A549 treated with Mapracorat at 1 μM for 4 hours (cell line): ENCODE data around the gene AKR1C3. TPM values are rescaled to one million over a fixed set of nuclear protein-coding genes. Genes with fewer than 3 reads are reported as not detected.

Experiments
- total RNA-seq: library from RNA; stranded (reverse); fragments of 200-300 nt; extraction: Qiagen RNA extraction; gene quantifications from 5 replicates; pipeline ENCODE4 v1.2.3, GENCODE V29; 2022

AKR1C3 gene
- total RNA-seq, result 1,118 to 1,294 TPM (median 1,186 TPM) in 5 replicates

GRCh38 chr10:5094265-5095205 is at the start of gene AKR1C3:
Gene AKR1C3, plus strand, starts transcription at chr10:5094414. Its CDS starts 31 bp downstream, at chr10:5094445.

Other genes with a start within 250 kb of the AKR1C3 start
- gene AKR1C1, start 131.0 kb upstream of the AKR1C3 start, total RNA-seq, result 488 to 635 TPM (median 578 TPM) in 5 replicates
- 3,424 to 4,014 TPM (median 3,704 TPM) in 5 replicates for gene AKR1C2, start 90.6 kb upstream of the AKR1C3 start, total RNA-seq
- gene AKR1C8, start 90.7 kb downstream of the AKR1C3 start, total RNA-seq, result 0.14 to 0.27 TPM in 2 of 5 replicates, not detected in the others
- gene AKR1C4, start 102.4 kb downstream of the AKR1C3 start, total RNA-seq, result 0.15 to 0.25 TPM (median 0.21 TPM) in 4 of 5 replicates, not detected in the other